Amygdala (tissue), 56 donors: Measurements from ENCODE around the gene AGAP1.

Source experiments
- DNase-seq, 56 donors: peaks; one replicate each; lab custom pipeline; 2025; lab: John Stamatoyannopoulos, UW

AGAP1 gene

DNA sequence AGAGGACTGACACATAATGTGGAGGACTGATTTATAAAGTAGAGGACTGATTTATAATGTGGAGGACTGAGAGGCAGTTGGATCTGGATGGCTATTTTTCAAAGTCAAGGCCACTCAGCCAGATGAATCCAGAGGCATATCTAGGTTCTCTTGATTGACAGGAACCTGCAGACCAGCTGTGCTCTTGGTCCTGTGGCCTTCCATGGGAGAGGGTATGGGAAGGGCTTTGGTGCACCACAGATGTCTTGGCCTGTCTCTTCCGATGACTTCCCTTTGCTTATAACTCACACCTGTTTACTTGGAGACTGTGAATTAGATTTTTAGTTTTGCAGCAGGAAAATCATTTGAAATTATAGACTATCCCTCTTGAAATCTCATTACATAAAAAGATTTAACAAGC lies 32.3 kb downstream of the AGAP1 start:
- DNase-seq = no peak

DNA sequence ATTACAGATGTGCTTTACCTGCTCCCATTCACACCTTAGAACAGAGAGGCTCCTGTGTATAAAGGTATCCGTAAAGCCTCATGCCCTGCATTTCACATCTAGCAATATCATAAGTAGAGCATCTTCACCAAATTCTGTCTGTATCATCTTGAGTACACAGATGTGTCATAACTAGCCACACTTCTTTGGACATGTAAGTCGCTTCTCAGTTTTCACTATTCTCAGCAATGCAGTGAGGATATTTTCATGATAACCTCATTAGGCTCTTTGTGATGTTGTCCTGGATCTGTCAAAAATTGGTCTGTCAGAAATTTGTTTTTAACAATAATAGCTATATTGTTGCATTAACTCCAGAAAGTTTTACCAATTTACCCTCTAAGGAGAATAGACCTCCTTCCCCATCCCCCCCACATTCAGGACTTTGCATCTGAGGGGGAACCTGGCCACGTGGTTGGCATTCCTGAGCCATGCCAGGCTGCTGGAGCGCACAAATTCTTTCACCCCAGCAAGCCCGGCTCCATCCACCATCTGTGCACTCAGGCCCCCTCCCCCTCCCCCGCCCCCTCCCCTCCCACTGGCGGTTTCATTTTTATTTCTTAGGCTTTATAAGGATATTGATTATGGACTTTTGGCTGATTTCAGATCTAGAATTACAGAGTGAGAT lies 34.1 kb downstream of the AGAP1 start:
- DNase-seq = no peak

DNA sequence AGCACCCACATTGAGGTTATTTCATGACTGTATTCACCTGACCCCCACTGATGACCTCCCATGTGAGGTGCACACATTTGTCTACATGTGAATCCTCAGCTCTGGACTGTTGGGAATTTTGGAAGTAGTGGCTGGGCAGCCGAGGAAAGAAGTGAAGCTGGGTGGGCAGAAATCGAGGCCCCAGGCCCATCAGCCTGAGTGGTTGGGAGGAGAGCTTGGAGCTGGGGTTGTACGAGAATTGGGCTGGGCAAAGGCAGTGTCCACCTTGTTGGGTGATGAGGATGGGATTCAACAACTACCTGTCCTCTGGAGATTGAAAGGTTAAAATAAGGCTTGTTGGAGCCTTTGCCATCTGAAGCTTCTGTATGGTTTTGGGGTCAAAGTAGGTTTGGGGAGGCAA lies 35.8 kb downstream of the AGAP1 start:
- DNase-seq = no peak

DNA sequence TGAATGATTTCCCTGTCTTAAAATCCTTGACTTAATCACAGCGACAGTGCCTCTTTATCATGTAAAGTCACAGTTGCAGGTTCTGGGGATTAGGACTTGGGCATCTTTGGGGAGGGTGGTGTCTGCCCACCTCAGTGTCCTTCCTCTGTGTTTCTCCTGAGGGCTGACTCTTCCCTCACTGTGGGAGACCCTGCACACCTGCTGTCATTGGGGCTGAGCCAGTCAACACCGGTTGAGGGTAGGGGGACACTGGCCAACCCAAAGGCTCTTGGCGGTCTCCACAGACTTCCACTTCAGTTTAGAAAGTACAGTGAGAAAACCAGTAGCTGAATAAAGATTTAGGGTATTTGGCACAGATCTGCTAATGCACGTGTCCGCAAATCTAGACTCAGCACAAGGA lies 36.9 kb downstream of the AGAP1 start:
- DNase-seq = no peak

DNA sequence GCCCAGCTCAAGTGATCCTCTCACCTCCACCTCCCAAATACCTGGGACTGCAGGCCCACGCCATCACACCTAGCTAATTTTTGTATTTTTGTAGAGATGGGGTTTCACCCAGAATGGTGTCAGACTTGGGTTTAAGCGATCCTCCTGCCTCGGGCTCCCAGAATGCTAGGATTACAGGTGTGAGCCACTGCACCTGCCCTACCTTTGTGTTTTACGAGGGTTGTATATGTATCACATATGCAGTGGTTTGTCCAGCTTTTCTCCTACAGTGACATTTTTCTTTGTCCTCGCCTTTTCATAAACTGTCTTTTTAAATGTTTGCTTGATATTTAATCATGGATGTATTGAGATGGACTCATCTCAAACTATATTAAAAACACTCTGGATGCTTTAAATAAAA lies 38.5 kb downstream of the AGAP1 start:
- no peak for DNase-seq

DNA sequence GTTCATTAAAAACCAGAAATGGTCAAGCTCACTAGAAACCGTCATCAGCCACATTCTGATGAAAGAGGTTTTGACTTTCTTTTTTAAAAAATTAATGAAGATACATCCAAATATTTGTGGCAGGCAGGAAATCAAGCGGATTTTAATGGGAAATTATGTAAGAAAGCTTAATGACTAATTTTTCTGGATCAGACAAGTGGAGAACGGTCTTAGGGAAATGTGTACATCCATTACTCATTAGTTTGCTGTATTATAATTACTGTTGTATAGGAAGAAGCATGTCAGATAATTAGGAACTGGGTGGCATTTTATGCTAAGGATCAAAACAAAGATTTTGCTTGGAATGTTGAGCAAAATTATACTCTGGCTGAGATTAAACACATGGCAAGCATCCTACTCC lies 39.4 kb downstream of the AGAP1 start:
- no peak for DNase-seq

DNA sequence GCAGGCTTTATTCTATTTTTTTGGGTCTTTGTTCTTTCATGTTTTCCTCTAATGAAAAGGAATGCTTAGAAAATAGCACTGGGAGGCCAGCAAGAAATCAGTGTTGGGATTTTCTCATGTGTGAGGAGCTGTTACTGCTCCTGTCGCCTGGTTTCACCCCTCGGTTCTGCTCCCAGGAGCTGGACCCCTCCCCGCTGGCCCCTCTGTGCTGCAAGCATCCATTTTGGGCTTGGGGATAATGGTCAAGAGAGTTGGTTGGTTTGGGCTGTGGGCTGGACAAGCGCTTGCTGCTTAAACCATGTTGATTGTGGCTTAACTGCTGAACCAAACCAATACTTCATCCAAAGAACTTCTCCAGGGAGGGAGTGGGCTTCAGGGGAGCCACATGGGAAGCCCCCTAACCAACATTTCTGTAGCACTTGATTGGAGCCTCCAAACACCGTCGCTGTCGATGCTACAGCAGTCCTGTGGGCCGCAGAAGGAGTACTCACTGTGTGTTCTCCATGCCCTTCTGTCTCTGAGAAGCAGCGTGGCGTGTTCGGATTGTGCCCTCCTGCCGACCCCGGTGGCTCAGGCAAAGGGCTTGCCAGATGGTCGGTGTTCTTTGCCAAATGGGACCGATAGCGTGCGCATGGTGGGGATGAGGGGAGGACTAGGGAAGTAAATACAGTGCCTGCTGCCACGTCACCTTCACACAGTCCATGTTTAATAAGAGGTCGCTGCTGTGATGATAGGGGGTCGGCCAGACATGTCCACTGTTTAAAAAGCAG lies 40.0 kb downstream of the AGAP1 start:
- DNase-seq = no peak

DNA sequence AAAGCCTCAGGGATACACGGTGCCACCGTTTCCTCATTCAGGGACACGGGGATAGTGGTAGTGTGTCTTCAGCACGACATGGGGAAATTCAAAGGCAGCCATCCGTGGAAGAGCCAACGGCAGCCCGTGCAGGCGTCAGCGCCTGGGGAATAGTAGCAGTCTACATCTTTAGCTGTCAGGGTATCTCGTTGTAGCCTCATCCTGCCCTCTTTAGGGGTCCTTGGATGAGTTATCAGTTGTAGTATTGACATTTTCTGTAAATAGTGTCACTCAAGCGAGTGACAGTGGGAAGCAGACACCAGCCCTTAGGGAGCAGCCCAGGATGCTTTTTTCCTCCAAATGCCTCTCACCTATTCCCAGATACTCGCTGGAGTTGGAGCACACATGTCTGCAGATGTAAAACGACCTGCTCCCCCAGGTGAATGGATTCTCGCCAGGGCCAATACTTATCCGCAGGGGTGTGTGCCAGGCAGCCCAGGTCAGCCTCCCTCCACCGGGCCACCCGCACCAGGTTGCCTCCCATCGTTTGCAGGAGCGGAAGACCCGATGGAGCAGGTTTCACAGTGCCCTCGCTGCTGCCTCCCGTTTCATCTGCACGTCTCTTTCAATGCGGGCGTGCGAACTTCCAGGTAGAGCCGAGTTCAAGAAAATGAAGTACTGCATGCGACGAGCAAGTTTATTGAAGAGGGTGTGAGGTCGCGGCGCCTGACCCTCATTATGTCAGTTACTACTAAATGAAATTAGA lies 41.0 kb downstream of the AGAP1 start:
- DNase-seq = no peak

DNA sequence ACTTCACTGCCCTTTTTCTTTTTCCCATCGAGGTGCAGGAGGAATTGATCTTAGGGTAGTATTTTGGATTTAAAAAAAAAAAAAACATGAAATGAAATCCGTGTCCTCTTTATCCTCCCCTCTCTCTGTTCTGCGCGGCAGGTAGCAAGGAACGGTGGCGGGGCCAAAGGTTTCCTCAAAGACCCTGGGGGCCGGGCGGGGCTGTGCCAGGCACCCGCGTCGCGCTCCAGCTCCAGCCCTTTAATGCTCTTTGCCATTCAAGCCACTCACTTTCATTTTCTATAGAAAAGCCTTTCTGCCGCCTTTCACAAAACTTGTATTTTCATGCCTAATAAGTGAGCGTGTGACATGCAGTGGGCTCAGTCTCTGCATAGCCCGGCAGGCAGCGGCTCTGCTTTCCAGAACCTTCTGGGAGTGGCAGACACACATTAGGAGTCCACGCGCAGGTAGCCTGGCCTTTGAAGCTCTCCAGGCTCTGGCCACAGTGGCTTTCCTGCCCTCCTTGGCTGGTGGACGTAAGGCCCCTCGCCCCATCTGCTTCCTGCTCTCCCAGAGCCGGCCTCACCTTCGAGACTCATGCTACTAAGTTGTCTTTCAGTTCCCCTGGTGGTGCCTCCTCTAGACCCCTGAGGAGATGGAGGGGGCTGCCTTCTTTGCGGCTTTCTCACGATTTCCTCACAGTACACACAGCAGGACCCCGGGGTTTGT lies 41.7 kb downstream of the AGAP1 start:
- DNase-seq = peak in 1 of 56 donors; percentile 53

DNA sequence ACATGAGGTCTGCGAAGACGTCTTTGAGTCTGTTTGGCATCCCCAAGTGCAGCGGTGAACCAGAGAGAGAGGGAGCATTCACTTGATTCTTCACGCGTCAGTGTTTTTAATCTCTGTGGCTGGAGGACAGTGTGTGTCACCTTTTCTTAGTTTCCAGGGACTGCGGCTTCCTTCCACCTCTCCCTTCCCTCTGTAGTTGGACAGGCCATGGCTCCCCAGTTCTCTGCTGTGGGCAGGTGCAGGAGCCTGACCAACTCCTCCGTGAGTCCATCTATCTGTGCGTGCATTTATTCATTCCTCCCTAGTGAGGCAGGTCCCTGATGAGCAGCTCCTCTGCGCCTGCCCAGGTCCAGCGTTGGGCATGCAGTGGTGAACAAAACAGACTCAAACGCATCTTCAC lies 42.9 kb downstream of the AGAP1 start:
- no peak for DNase-seq

DNA sequence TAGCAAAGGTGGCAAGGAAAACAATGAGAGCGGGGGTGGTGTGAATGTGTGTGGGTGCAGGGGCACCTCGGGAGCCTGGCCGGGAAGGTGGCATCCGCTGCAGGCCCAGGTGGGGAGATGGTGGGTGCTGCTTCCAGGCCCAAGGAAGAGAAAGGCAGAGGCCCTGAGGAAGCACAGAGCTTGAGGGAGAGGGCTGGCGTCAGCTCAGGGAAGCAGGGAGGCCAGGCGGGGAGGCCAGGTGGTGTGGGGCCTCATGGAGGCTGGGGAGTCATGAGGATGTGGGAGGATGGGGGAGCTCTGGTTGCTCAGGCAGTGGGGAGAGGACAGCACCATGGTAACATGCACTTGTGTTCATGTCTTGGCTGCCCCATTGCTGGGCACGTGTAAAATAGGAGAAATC lies 43.3 kb downstream of the AGAP1 start:
- DNase-seq = no peak

DNA sequence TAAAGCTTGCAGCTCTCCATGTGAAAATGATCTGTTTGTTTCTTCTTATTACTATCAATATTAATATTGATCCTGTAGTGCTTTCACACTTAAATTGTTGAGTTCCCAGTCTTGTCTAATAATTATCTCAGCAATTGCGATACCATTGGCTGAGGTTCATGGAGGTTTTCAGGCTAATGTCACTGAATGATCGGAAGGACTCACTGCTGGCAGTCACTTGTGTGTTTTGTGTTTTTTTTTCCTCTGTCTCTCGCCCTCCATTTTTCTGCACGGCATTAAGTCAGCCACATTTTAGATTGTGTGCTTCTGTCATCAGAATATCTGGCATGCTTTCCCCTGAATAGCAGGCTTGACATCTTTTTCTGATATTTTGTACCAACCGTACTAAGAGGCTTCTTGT lies 43.7 kb downstream of the AGAP1 start:
- DNase-seq = no peak

DNA sequence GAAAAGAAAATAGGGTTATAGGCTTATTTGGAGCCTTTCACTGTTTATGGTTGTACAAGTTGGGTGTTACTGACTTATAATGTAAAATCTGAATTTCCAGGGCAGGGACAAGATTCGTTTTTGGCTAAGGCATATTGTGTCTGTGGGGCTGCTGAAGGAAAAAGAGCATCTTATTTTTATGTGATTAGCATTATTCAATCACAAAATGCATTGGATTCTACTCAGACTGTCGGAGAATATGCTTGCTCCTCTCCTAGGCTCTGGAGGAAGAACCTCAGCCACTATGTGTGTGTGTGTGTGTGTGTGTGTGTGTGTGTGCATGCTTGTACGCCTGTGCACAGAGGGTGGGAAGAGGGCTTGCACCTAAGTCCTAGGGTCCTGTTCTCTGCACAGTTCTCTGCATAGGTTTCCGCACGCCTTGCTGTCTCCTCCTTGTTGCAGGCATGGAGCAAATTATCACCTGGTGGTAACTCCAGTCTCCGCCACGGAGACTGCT lies 44.3 kb downstream of the AGAP1 start:
- DNase-seq = no peak

DNA sequence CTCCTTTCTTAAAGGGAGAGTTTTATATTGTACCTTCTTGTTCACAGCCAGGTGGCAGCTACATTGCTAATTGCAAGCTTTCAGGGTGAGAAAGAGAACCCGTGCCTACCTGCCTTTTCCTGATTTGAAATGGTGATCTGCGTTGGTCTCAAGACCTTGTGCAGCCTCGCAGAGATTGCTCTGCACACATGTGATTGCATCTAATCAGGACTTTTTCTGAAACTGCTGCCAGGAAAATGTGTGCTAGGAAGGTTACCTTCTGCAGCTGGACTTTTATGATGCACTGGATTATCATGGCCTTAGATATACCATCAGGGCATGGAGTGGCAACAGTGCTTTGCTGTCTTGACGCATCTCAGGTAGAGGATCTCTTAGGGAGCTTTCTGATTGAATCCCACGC lies 45.1 kb downstream of the AGAP1 start:
- DNase-seq = no peak

DNA sequence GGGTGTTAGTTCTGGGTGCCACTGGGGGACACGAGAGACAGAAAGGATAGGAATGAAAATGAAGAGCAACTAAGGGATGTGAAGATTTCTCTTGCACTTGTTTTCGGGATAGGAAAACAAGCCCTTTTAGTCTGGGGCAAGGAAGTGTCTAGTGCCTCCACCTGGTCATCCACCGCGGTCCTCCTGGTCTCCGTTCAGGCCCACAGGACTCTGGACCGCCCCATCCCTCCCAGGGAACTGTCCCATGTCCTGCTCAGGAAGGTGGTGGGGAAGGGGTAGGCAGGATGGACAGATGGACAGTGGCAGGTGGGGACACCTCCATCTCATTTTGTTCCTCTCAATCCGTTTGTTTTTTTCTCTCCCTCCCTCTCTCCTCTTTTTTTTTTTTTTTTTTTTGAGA lies 45.9 kb downstream of the AGAP1 start:
- no peak for DNase-seq

DNA sequence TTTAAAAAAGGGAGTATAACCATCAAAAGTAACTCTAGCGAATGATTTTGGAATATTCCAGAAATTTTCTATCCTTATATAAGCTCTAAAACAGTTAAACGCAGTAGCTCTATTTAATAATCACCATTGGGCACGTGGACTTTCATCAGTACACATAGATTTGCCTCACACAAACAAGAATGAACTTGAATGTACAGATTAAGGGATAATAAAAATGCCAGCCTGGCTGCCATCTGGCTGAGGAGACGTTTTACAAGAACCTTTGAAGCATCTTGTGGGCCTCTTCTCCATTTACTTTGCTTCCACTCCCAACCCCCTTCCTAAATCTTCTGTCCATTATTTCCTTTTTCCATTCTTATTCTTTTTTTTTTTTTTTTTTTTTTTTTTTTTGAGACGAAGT lies 47.2 kb downstream of the AGAP1 start:
- DNase-seq = no peak

DNA sequence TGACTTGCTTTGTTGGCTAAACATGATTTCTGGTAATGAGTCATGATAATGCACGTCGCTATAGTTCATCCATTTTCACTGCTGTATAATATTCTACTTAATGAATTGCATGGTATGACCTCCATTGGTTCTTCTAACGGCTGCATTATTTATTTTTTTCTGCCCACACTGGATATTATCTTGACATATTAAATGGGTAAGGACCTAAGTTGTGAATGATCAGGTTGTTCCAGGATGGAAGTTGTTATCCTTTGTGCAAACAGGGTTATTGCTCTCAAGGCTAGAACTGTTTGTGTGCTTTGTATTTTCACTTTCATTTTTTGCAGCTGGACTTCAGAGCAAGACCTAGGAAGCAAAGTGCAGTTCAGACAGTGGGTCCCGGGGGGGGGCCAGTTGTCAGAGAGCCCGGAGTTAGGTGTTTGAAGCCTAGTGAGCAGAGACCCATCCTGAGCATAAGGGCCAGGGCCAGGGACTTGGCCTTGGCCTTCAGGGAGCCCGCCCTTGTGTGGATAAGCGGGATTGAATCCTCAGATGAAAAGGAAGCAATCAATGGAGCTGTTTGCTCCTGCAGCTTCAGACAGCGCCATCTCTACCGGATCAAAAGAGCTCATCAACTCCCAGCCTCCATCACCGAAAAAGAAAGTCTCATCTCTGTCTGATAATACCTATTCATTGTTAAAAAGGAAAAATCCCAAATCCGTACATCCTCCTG lies 48.2 kb downstream of the AGAP1 start:
- DNase-seq = no peak

DNA sequence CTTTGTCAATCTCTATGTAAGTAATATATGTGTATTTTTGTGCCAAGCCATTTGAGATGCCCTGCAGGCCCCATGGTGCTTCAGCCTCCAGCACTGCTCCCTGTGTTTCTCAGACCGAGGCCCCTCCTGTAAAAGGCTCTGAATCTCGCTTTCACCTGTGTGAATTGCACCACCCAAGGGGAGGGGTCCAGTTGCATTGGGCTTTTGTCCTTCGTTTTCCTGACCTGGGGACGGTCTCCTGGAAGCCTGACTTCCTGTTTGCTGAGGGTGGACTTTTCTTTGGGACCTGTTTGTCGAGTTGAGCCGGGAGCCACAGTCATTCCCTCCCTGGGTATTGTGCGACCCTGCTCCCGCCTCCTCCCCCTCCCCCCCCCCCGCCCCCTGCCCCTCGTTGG lies 48.9 kb downstream of the AGAP1 start:
- DNase-seq = no peak

DNA sequence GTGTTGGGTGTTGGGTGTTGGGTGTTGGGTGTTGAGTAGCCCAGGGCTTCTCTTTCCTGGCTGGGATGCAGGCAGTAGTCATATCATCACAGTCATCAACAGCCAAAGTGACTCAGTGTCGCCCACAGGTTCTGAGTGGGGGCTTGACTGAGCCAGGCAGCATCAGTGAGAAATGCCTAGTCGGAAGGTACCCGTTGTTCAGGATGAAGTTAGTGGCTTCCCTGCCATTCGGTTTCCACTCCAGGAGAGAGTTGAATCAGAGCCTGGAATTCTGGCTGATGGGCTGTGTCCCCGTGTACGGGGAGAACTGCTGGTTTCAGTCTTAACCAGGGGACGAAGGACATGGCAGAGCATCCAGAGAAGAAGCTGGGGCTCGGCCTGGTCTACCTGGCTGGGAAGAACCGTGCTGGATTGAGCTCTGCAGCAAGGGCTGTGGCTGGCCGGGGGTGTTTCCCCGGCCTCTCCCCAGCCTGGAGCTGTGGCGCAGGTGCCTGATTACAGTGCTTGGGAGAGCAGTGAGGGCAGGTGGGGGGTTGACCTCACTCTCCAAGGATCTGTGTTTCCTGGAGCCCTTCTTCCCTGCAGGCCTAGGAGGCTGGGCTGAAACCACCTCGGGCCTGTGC lies 49.4 kb downstream of the AGAP1 start:
- DNase-seq = peak in 5 of 56 donors; percentile 14 to 34 (median 26)
